H9 (cell line): ENCODE measurements around the gene CTSW. TPM values are rescaled to one million over a fixed set of nuclear protein-coding genes. Genes with fewer than 3 reads are reported as not detected.

Source experiments
- DNase-seq: peaks from one replicate; pipeline ENCODE4 v3.0.0-alpha.2; 2017
- H2AFZ ChIP-seq: one replicate; pipeline ENCODE4 v1.6.1; 2013; ENCODE audit warnings: mild to moderate bottlenecking, low read length, control low read depth, moderate library complexity
- H2AK5ac ChIP-seq: 2 replicates; pipeline ENCODE4 v1.6.1; 2013; ENCODE audit warnings: low read length, control low read depth, mixed read lengths; ENCODE audit not compliant: insufficient read length
- H2BK120ac ChIP-seq: one replicate; pipeline ENCODE4 v1.6.1; 2013; ENCODE audit warnings: low read depth, mild to moderate bottlenecking, low read length, control low read depth, inconsistent platforms; ENCODE audit not compliant: poor library complexity, severe bottlenecking
- H2BK12ac ChIP-seq: 2 replicates; pipeline ENCODE4 v1.6.1; 2013; ENCODE audit warnings: low read length, control low read depth, mixed read lengths, low read depth; ENCODE audit not compliant: insufficient read length
- H2BK15ac ChIP-seq: 2 replicates; pipeline ENCODE4 v1.6.1; 2013; ENCODE audit warnings: low read depth, low read length, control low read depth
- H2BK20ac ChIP-seq: one replicate; pipeline ENCODE4 v1.6.1; 2013; ENCODE audit warnings: low read depth, mild to moderate bottlenecking, low read length, control low read depth, inconsistent platforms; ENCODE audit not compliant: poor library complexity, severe bottlenecking
- H2BK5ac ChIP-seq: 2 replicates; pipeline ENCODE4 v1.6.1; 2013; ENCODE audit warnings: low read length, control low read depth, mixed read lengths; ENCODE audit not compliant: insufficient read length
- H3K14ac ChIP-seq: 2 replicates; pipeline ENCODE4 v1.6.1; 2013; ENCODE audit warnings: low read length, control low read depth; ENCODE audit not compliant: insufficient read depth
- H3K18ac ChIP-seq: 2 replicates; pipeline ENCODE4 v1.6.1; 2013; ENCODE audit warnings: low read depth, mild to moderate bottlenecking, mixed read lengths, low read length, control low read depth; ENCODE audit not compliant: insufficient read length
- H3K23ac ChIP-seq: 2 replicates; pipeline ENCODE4 v1.6.1; 2013; ENCODE audit warnings: low read length, control low read depth, mixed read lengths, low read depth; ENCODE audit not compliant: insufficient read length
- H3K23me2 ChIP-seq: 2 replicates; pipeline ENCODE4 v1.6.1; 2013; ENCODE audit warnings: low read depth, mild to moderate bottlenecking, mixed read lengths, low read length, control low read depth; ENCODE audit not compliant: insufficient read length, poor library complexity, severe bottlenecking
- H3K27ac ChIP-seq: 2 replicates; pipeline ENCODE4 v1.5.1; 2013; ENCODE audit warnings: low read length, control low read depth, mixed read lengths, low read depth; ENCODE audit not compliant: insufficient read length
- H3K27me3 ChIP-seq: 2 replicates; pipeline ENCODE4 v1.6.1; 2013; ENCODE audit warnings: low read length, control low read depth, inconsistent platforms; ENCODE audit not compliant: insufficient read depth
- H3K4ac ChIP-seq: 2 replicates; pipeline ENCODE4 v1.6.1; 2013; ENCODE audit warnings: low read depth, mild to moderate bottlenecking, control low read depth, inconsistent platforms, low read length, moderate library complexity
- H3K4me1 ChIP-seq: 2 replicates; pipeline ENCODE4 v1.6.1; 2013; ENCODE audit warnings: low read length, control low read depth, inconsistent platforms; ENCODE audit not compliant: insufficient read depth
- H3K4me2 ChIP-seq: 2 replicates; pipeline ENCODE4 v1.6.1; 2013; ENCODE audit warnings: low read length, control low read depth, mixed read lengths; ENCODE audit not compliant: insufficient read length, insufficient read depth
- H3K56ac ChIP-seq: 2 replicates; pipeline ENCODE4 v1.6.1; 2013; ENCODE audit warnings: low read depth, mild to moderate bottlenecking, mixed read lengths, low read length, control low read depth; ENCODE audit not compliant: insufficient read length
- H3K79me1 ChIP-seq: 2 replicates; pipeline ENCODE4 v1.6.1; 2013; ENCODE audit warnings: low read depth, mild to moderate bottlenecking, moderate library complexity, low read length, control low read depth, inconsistent platforms; ENCODE audit not compliant: insufficient read depth, poor library complexity, severe bottlenecking
- H3K79me2 ChIP-seq: 2 replicates; pipeline ENCODE4 v1.6.1; 2013; ENCODE audit warnings: low read length, control low read depth, inconsistent platforms; ENCODE audit not compliant: insufficient read depth
- H3K9ac ChIP-seq: 2 replicates; pipeline ENCODE4 v1.6.1; 2013; ENCODE audit warnings: low read length, control low read depth, mixed read lengths; ENCODE audit not compliant: insufficient read length; ENCODE audit errors: extremely low read depth
- H3K9me3 ChIP-seq: one replicate; pipeline ENCODE4 v1.6.1; 2013; ENCODE audit warnings: low read depth, low read length, inconsistent platforms; ENCODE audit not compliant: control insufficient read depth
- H3T11ph ChIP-seq: one replicate; pipeline ENCODE4 v1.6.1; 2013; ENCODE audit warnings: mild to moderate bottlenecking, low read length, control low read depth, inconsistent platforms
- H4K20me1 ChIP-seq: one replicate; pipeline ENCODE4 v1.6.1; 2013; ENCODE audit not compliant: control insufficient read depth, insufficient read length, insufficient read depth
- H4K5ac ChIP-seq: 2 replicates; pipeline ENCODE4 v1.6.1; 2013; ENCODE audit warnings: low read depth, mild to moderate bottlenecking, mixed read lengths, low read length, control low read depth; ENCODE audit not compliant: insufficient read length
- H4K8ac ChIP-seq: replicated peaks from 2 replicates; pipeline ENCODE4 v1.6.1; 2013; ENCODE audit warnings: low read length, control low read depth, mixed read lengths, low read depth; ENCODE audit not compliant: insufficient read length
- H4K91ac ChIP-seq: 2 replicates; pipeline ENCODE4 v1.6.1; 2013; ENCODE audit warnings: low read depth, mild to moderate bottlenecking, moderate library complexity, mixed read lengths, low read length, control low read depth; ENCODE audit not compliant: insufficient read length
- H3K27ac Mint-ChIP-seq, 3 experiments: 2 replicates in 2 of 3; 3 replicates in 1 of 3; pipeline ENCODE4 v1.8.0; 2020 to 2021; ENCODE audit warnings: mixed read lengths in 3 of 3, mild to moderate bottlenecking in 1 of 3, moderate library complexity in 1 of 3
- H3K27me3 Mint-ChIP-seq: 2 replicates; pipeline ENCODE4 v1.8.0; 2021; ENCODE audit warnings: low read depth, mild to moderate bottlenecking, moderate library complexity, mixed read lengths
- H3K36me3 Mint-ChIP-seq, 3 experiments: 2 replicates in 2 of 3; 3 replicates in 1 of 3; pipeline ENCODE4 v1.8.0; 2020 to 2021; ENCODE audit warnings: low read depth in 3 of 3, mixed read lengths in 3 of 3; ENCODE audit not compliant: insufficient read depth in 1 of 3
- H3K4me1 Mint-ChIP-seq, 2 experiments: 2 replicates each; pipeline ENCODE4 v1.8.0; 2020; ENCODE audit warnings: mixed read lengths in 2 of 2
- H3K4me3 Mint-ChIP-seq, 2 experiments: 2 replicates in 1 of 2; 3 replicates in 1 of 2; pipeline ENCODE4 v1.8.0; 2020 to 2021; ENCODE audit warnings: mild to moderate bottlenecking in 2 of 2, mixed read lengths in 2 of 2, moderate library complexity in 1 of 2
- H3K9me3 Mint-ChIP-seq, 2 experiments: 2 replicates in 1 of 2; 3 replicates in 1 of 2; pipeline ENCODE4 v1.8.0; 2020; ENCODE audit warnings: mild to moderate bottlenecking in 2 of 2, mixed read lengths in 2 of 2, moderate library complexity in 1 of 2
- WGBS: extraction: QIAGEN DNeasy Blood & Tissue Kit; methylation state at CpG from one replicate; pipeline ENCODE4 v1.1.7; 2013; ENCODE audit warnings: missing lambda C conversion rate, low lambda C conversion rate, mixed read lengths; ENCODE audit not compliant: insufficient read length; ENCODE audit errors: extremely low coverage; 5-methylcytosine and 5-hydroxymethylcytosine counted together
- total RNA-seq: library from RNA; stranded (reverse); gene quantifications from 2 replicates; pipeline ENCODE4 v1.2.1, GENCODE V29; 2021
- TF ChIP-seq, protein P1 (sequence below): fragments of 200-600 bp; sonication (generic); conservative IDR thresholded peaks from 3 replicates; pipeline ENCODE4 v1.8.0; 2021; ENCODE audit warnings: antibody characterized with exemption, mild to moderate bottlenecking

The CTSW gene
- total RNA-seq, 1 experiment from 2014 or later, result not detected

DNA sequence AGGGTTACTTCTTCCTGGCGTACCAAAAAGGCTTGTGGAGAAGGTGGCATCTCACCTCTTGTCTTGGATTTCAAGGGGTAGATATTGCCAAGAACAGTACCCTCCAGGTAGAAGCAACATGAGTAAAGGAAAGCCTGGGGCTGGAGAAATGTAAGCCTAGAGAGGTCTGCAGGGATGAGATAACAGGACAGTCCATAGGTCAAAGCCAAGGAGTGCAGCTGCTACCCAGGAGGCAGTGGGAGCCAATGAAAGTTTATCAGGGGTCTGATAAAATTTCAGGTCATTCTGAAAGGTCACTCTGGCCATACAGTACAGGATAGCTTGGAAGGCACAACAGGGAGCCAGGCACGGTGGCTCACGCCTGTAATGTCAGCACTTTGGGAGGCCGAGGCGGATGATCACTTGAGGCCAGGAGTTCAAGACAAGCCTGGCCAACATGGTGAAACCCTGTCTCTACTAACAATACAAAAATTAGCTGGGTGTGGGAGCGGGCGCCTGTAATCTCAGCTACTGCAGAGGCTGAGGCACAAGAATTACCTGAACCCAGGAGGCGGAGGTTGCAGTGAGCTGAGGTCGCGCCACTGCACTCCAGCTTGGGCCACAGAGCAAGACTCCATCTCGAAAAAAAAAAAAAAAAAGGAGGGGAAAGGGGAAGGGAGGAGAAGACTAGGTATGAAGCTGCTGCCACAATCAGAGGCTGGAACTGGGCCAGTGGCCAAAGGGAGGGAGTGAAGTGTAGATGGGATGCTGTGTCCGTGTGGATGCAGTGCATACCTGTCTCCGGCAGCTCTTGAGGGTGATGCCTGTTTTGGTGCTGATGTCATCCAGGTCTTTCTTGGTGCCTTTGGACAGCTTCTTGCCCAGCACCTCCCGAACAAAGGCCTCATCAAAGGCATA is 7.4 kb downstream of the CTSW start:
- peaks cover 6% of the 10 kb centered on the region; the same call in 1 of the 2 replicates for H3K27me3 ChIP-seq
- peaks cover 35 to 55% (median 52%) of the 10 kb centered on the region in 3 experiments for H3K36me3 Mint-ChIP-seq
- H3K4me3 Mint-ChIP-seq, result peak overlapping the region; percentile 97 to 98

More for the DNA sequence above, 7.4 kb downstream of the CTSW start:
- H2BK5ac ChIP-seq, result no peak overlapping the region
- no CpG with 5 or more reads among the region's 14 CpGs for WGBS
- no peaks in the 10 kb centered on the region for H4K20me1 ChIP-seq
- no peak overlapping the region for H2BK15ac ChIP-seq
- H2BK12ac ChIP-seq, result no peak overlapping the region
- H3K79me1 ChIP-seq, result no peaks in the 10 kb centered on the region
- H3K14ac ChIP-seq, result no peak overlapping the region
- DNase-seq, result no peak
- no peak overlapping the region for H3K18ac ChIP-seq
- H3K4ac ChIP-seq, result no peak overlapping the region
- H3K4me2 ChIP-seq, result peak overlapping the region; percentile 70
- no peak overlapping the region for H3K27ac ChIP-seq
- peak overlapping the region; percentile 24 for H3K9ac ChIP-seq
- peaks cover 9% of the 10 kb centered on the region; the same call in 1 of the 2 replicates for H3K4me1 ChIP-seq
- H3K23ac ChIP-seq, result no peak overlapping the region
- H2BK120ac ChIP-seq, result no peak overlapping the region
- no peak overlapping the region for H3K56ac ChIP-seq
- H2AK5ac ChIP-seq, result no peak overlapping the region
- no peak overlapping the region for H4K5ac ChIP-seq
- TF ChIP-seq, protein P1, sequence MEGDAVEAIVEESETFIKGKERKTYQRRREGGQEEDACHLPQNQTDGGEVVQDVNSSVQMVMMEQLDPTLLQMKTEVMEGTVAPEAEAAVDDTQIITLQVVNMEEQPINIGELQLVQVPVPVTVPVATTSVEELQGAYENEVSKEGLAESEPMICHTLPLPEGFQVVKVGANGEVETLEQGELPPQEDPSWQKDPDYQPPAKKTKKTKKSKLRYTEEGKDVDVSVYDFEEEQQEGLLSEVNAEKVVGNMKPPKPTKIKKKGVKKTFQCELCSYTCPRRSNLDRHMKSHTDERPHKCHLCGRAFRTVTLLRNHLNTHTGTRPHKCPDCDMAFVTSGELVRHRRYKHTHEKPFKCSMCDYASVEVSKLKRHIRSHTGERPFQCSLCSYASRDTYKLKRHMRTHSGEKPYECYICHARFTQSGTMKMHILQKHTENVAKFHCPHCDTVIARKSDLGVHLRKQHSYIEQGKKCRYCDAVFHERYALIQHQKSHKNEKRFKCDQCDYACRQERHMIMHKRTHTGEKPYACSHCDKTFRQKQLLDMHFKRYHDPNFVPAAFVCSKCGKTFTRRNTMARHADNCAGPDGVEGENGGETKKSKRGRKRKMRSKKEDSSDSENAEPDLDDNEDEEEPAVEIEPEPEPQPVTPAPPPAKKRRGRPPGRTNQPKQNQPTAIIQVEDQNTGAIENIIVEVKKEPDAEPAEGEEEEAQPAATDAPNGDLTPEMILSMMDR, result no peak
- Mint-ChIP-seq H3K27me3 (peaks cover 17% of the 10 kb centered on the region), H3K4me1 (peaks cover 27 to 41% of the 10 kb centered on the region in 2 experiments), H3K9me3 (peaks cover 2 to 4% of the 10 kb centered on the region in 2 experiments; a peak in 2 of 5 replicates), H3K27ac (peak overlapping the region; percentile 35 to 99 (median 98); a peak in 3 of 7 replicates)
- H2BK20ac ChIP-seq, result no peak overlapping the region
- no peak overlapping the region for H3T11ph ChIP-seq
- H3K79me2 ChIP-seq, result no peaks in the 10 kb centered on the region; the same call in 1 of the 2 replicates
- no peak overlapping the region for H2AFZ ChIP-seq
- H3K9me3 ChIP-seq, result no peaks in the 10 kb centered on the region
- H3K23me2 ChIP-seq, result peaks cover 23% of the 10 kb centered on the region
- H4K91ac ChIP-seq, result no peak overlapping the region
- H4K8ac ChIP-seq, result no peak overlapping the region
